K562 (cell line): ENCODE measurements around the gene SENP8. TPM values are rescaled to one million over a fixed set of nuclear protein-coding genes. Genes with fewer than 3 reads are reported as not detected.

Experiments
- ATAC-seq: fragments of 200-7000 bp; cut with Tn5 transposase; 3 replicates; pipeline ENCODE4 v1.9.1; 2020; ENCODE audit warnings: moderate library complexity
- BruUV-seq: library from RNA; stranded (reverse); fragments of 400-500 nt; replicated peaks from 2 replicates; lab custom pipeline; 2021; lab: Mats Ljungman, UMichigan
- CTCF ChIA-PET: fragments of 300-600 bp; formaldehyde crosslinking; extraction: SDS; loops from one replicate; lab custom pipeline; 2021; ENCODE audit warnings: low intra/inter-chr PET ratio; lab: Yijun Ruan, JAX
- POLR2A ChIA-PET: fragments of 300-600, 350-650 bp; sonication (Branson Sonifier 250); formaldehyde crosslinking; extraction: SDS; loops from one replicate; lab custom pipeline; 2021; ENCODE audit warnings: antibody characterized with exemption, inconsistent platforms; lab: Yijun Ruan, JAX
- DNase-seq, 4 experiments: peaks; one replicate each; pipeline versions ENCODE4 v3.0.0 to v3.0.0-alpha.2; 2011 to 2018; ENCODE audit warnings: low spot score in 3 of 4, mixed read lengths in 3 of 4; ENCODE audit errors: extremely low read depth in 1 of 4
- FAIRE-seq: peaks from 2 replicates; lab custom pipeline; 2011; peaks lifted over from hg19 to GRCh38; lab: Jason Lieb, UNC
- H2AFZ ChIP-seq: 2 replicates; pipeline ENCODE4 v1.6.0; 2011; ENCODE audit warnings: low read depth, low read length, control low read depth, inconsistent platforms
- H3K27ac ChIP-seq: fragments of 200-600 bp; 3 replicates; pipeline ENCODE4 v1.8.0; 2011; ENCODE audit warnings: low read depth, mild to moderate bottlenecking, control low read depth, inconsistent platforms, low read length, moderate library complexity, mixed read lengths; ENCODE audit errors: extremely low read depth
- H3K27me3 ChIP-seq, 2 experiments: fragments of 300-600 bp in 1 of 2; 2 replicates in 1 of 2; 3 replicates in 1 of 2; pipeline versions ENCODE4 v1.6.0 to v1.8.0; 2011; ENCODE audit warnings: inconsistent platforms in 2 of 2, low read length in 2 of 2, mild to moderate bottlenecking in 1 of 2, mixed read lengths in 1 of 2, moderate library complexity in 1 of 2; ENCODE audit not compliant: control insufficient read depth in 2 of 2, insufficient read depth in 2 of 2
- H3K36me3 ChIP-seq: fragments of 300-600 bp; 3 replicates; pipeline ENCODE4 v1.8.0; 2011; ENCODE audit warnings: mild to moderate bottlenecking, low read length, inconsistent platforms; ENCODE audit not compliant: control insufficient read depth, insufficient read depth
- H3K4me1 ChIP-seq, 2 experiments: fragments of 200-600 bp in 1 of 2; replicated peaks in 1 of 2; 2 replicates in 1 of 2; 3 replicates in 1 of 2; pipeline versions ENCODE4 v1.5.1 to v1.8.0; 2011; ENCODE audit warnings: inconsistent platforms in 2 of 2, low read length in 2 of 2, mild to moderate bottlenecking in 1 of 2, mixed read lengths in 1 of 2, moderate library complexity in 1 of 2; ENCODE audit not compliant: control insufficient read depth in 2 of 2, insufficient read depth in 2 of 2
- H3K4me2 ChIP-seq: 2 replicates; pipeline ENCODE4 v1.6.1; 2011; ENCODE audit warnings: low read length, control low read depth, inconsistent platforms, mixed read lengths; ENCODE audit not compliant: insufficient read depth
- H3K4me3 ChIP-seq: fragments of 200-600 bp; sonication (generic), shearing (Covaris generic); 2 replicates; pipeline ENCODE4 v1.5.1; 2016; ENCODE audit warnings: control low read depth, inconsistent platforms
- H3K79me2 ChIP-seq: fragments of 200-600 bp; 3 replicates; pipeline ENCODE4 v1.8.0; 2011; ENCODE audit warnings: low read length, inconsistent platforms; ENCODE audit not compliant: control insufficient read depth, insufficient read depth
- H3K9ac ChIP-seq, 2 experiments: 2 replicates each; pipeline versions ENCODE4 v1.6.0 to v1.6.1; 2011; ENCODE audit warnings: low read depth in 2 of 2, low read length in 2 of 2, control low read depth in 1 of 2, inconsistent platforms in 1 of 2, mild to moderate bottlenecking in 1 of 2, mixed read lengths in 1 of 2; ENCODE audit not compliant: insufficient read depth in 1 of 2
- H3K9me1 ChIP-seq: one replicate; pipeline ENCODE4 v1.6.0; 2011; ENCODE audit warnings: inconsistent platforms, mild to moderate bottlenecking, low read length, moderate library complexity; ENCODE audit not compliant: control insufficient read depth, insufficient read depth
- H3K9me3 ChIP-seq: replicated peaks from 2 replicates; pipeline ENCODE4 v1.5.1; 2011; ENCODE audit warnings: low read depth, low read length, inconsistent platforms; ENCODE audit not compliant: control insufficient read depth, insufficient read depth
- H4K20me1 ChIP-seq: replicated peaks from 2 replicates; pipeline ENCODE4 v1.6.1; 2011; ENCODE audit warnings: low read length, inconsistent platforms, mixed read lengths; ENCODE audit not compliant: control insufficient read depth, insufficient read depth
- GABPB1 ChIP-seq: sonication (generic); formaldehyde crosslinking; IDR thresholded peaks from 2 replicates; pipeline ENCODE4 v1.8.0; 2022; ENCODE audit warnings: mild to moderate bottlenecking, missing genetic modification reagents
- KDM5B ChIP-seq: fragments of 200-600 bp; sonication (generic); IDR thresholded peaks from 2 replicates; pipeline ENCODE4 v1.6.1; 2012; ENCODE audit warnings: low read depth, mild to moderate bottlenecking, moderate library complexity, low read length, control low read depth, inconsistent platforms; ENCODE audit not compliant: insufficient replicate concordance
- ZNF407 ChIP-seq: fragments of 450-650 bp; IDR thresholded peaks from 2 replicates; pipeline ENCODE4 v1.6.1; 2016; ENCODE audit warnings: low read depth
- in situ Hi-C: fragments of 300-500 bp; cut with MboI; formaldehyde crosslinking; loops from 4 replicates; pipeline ENCODE4 v1.15.0; 2018; ENCODE audit warnings: inconsistent platforms, mixed read lengths
- intact Hi-C: fragments of 100-400 bp; cut with micrococcal nuclease; formaldehyde crosslinking; loops from 2 replicates; pipeline ENCODE4 v1.14.2; 2022
- polyA plus RNA-seq, 8 experiments: library from polyadenylated mRNA; depleted of rRNA in 4 of 8; stranded (reverse) in 5 of 8; unstranded in 3 of 8; fragments of >200 nt; fragmentation: Nextera tagmentation in 2 of 8; fragmentation: Illumina TruSeq in 1 of 8; extraction: Ambion mirVana in 2 of 8; extraction: Trizol in 1 of 8; gene quantifications; 2 replicates each; pipeline versions ENCODE4 v1.2.1 to v1.2.3, GENCODE V29; 2011 to 2014; ENCODE audit warnings: inconsistent platforms in 1 of 8, missing spikeins in 1 of 8
- total RNA-seq, 7 experiments: library from RNA; depleted of rRNA in 6 of 7; stranded (reverse); fragments of >200 nt in 6 of 7; fragmentation: Illumina TruSeq in 2 of 7; extraction: Trizol in 2 of 7; gene quantifications; 2 replicates each; pipeline versions ENCODE4 v1.2.1 to v1.2.3, GENCODE V29; 2011 to 2021; ENCODE audit warnings: low replicate concordance in 1 of 7

The SENP8 gene
- total and polyA plus RNA-seq, 9 of the 15 experiments (the other 6 are each of a cell fraction or from before 2014, with no cell fraction given), result 1.4 to 5.4 (median 2.4) TPM

- Histone ChIP-seq H3K79me2 (no peaks in the 10 kb centered on the region), H3K9me1 (no peaks in the 10 kb centered on the region), H3K4me3 (no peak overlapping the region), H3K4me2 (no peak overlapping the region), H3K9me3 (no peaks in the 10 kb centered on the region), H3K9ac (no peak overlapping the region), H3K27ac (no peak overlapping the region), H4K20me1 (no peaks in the 10 kb centered on the region; the same call in 1 of the 2 replicates), H3K4me1 (no peaks in the 10 kb centered on the region), H3K27me3 (peaks cover 0 to 3% of the 10 kb centered on the region in 2 experiments; a peak in 4 of 5 replicates), H3K36me3 (no peaks in the 10 kb centered on the region), H2AFZ (no peak overlapping the region)
- CTCF ChIA-PET, result no interaction called here
- POLR2A ChIA-PET, result interaction anchor here (0.7 to 1.2 kb wide), 3 partner anchors 11 to 338 kb away, joined by 3 to 4 read pairs (median 3); no protein-coding TSS in a partner anchor
- in situ Hi-C loops, result loop anchor here (5.0 kb wide), 1 partner anchor 405 kb away; no protein-coding TSS in a partner anchor
- intact Hi-C loops, result no loop called here
- no peak for ATAC-seq
- no TSS peak for BruUV-seq
- DNase-seq, result no peak
- no peak for FAIRE-seq
- TF ChIP-seq KDM5B (no peak), ZNF407 (no peak), GABPB1 (CRISPR knock-in tag) (no peak)
Observed at GRCh38 chr15:72146934-72147333, 28.7 kb downstream of the SENP8 start.
